Esophagus squamous epithelium (tissue), 4 donors: ENCODE measurements around the gene EPM2AIP1.

Experiments
- CTCF ChIP-seq, 6 experiments: fragments of 450-650 bp in 4 of 6; fragments of 200-600 bp in 2 of 6; sonication (generic) in 2 of 6; IDR thresholded peaks; one replicate each; pipeline ENCODE4 v1.5.1; 2016 to 2019; ENCODE audit warnings: antibody characterized with exemption in 6 of 6, mild to moderate bottlenecking in 4 of 6, moderate library complexity in 4 of 6
- POLR2A ChIP-seq, 4 donors: fragments of 450-650 bp; IDR thresholded peaks; one replicate each; pipeline ENCODE4 v1.6.1; 2017; ENCODE audit warnings: antibody characterized with exemption in 4 of 4, mild to moderate bottlenecking in 4 of 4, moderate library complexity in 3 of 4

- TF ChIP-seq CTCF (IDR thresholded peaks at IDR 0.05), result no peak
- TF ChIP-seq POLR2A (IDR thresholded peaks at IDR 0.05), result no peak
These were observed 37.7 kb upstream of the EPM2AIP1 start for GRCh38 chr3:37030588-37030987.
